LNCaP clone FGC (cell line): ENCODE results near the gene AMD1.

Experiments used
- DNase-seq: peaks from one replicate; pipeline ENCODE4 v3.0.0-alpha.2; 2011; ENCODE audit warnings: low read depth
- H3K4me3 ChIP-seq: 2 replicates; pipeline ENCODE4 v1.5.1; 2011; ENCODE audit warnings: mild to moderate bottlenecking, low read depth, low read length, control low read depth
- CTCF ChIP-seq: IDR thresholded peaks from 2 replicates; pipeline ENCODE4 v1.5.1; 2012; ENCODE audit warnings: mild to moderate bottlenecking; ENCODE audit not compliant: control insufficient read depth, insufficient read depth; ENCODE audit errors: extremely low read depth

The AMD1 gene

GRCh38 chr6:110884321-110884720 lies 9.7 kb downstream of the AMD1 start:
- no peak for DNase-seq
- TF ChIP-seq CTCF = no peak
- peak overlapping the region; percentile 94 for H3K4me3 ChIP-seq

GRCh38 chr6:110885526-110885925 lies 10.9 kb downstream of the AMD1 start:
- DNase-seq = no peak
- peak overlapping the region; percentile 94 for H3K4me3 ChIP-seq
- no peak for TF ChIP-seq CTCF

- TF ChIP-seq CTCF = no peak
- H3K4me3 ChIP-seq = peak overlapping the region; percentile 94
- DNase-seq = no peak
These were observed 12.1 kb downstream of the AMD1 start for GRCh38 chr6:110886555-110887167.

GRCh38 chr6:110890288-110890687 lies 15.7 kb downstream of the AMD1 start:
- no peak for DNase-seq
- no peak for TF ChIP-seq CTCF
- H3K4me3 ChIP-seq = peak overlapping the region; percentile 94

GRCh38 chr6:110895907-110896608 lies 21.5 kb downstream of the AMD1 start:
- no peak for TF ChIP-seq CTCF
- no peak overlapping the region for H3K4me3 ChIP-seq
- no peak for DNase-seq

- TF ChIP-seq CTCF = no peak
- no peak overlapping the region for H3K4me3 ChIP-seq
- DNase-seq = peak; percentile 71
These were observed 22.8 kb downstream of the AMD1 start for GRCh38 chr6:110897433-110897832.
